GM19372 (cell line): ENCODE data around the gene GNAQ.

Experiments used
- ATAC-seq: cut with Tn5 transposase; IDR thresholded peaks from one replicate; pipeline ENCODE4 v1.9.1; 2021; ENCODE audit warnings: mild to moderate bottlenecking, low read depth, moderate library complexity; ENCODE audit not compliant: unreplicated experiment

The GNAQ gene

GRCh38 chr9:77951369-77951768 lies 80.2 kb downstream of the GNAQ start:
- no peak for ATAC-seq

GRCh38 chr9:77949751-77950436 lies 81.7 kb downstream of the GNAQ start:
- no peak for ATAC-seq

GRCh38 chr9:77947651-77948050 lies 84.0 kb downstream of the GNAQ start:
- ATAC-seq: no peak

GRCh38 chr9:77946969-77947620 lies 84.5 kb downstream of the GNAQ start:
- no peak for ATAC-seq

GRCh38 chr9:77946296-77946695 lies 85.3 kb downstream of the GNAQ start:
- no peak for ATAC-seq

GRCh38 chr9:77945798-77946197 lies 85.8 kb downstream of the GNAQ start:
- no peak for ATAC-seq

- no peak for ATAC-seq
Measured at GRCh38 chr9:77944556-77945243, 86.9 kb downstream of the GNAQ start.

GRCh38 chr9:77943057-77943456 lies 88.6 kb downstream of the GNAQ start:
- ATAC-seq: no peak

- ATAC-seq: no peak
Measured at GRCh38 chr9:77939149-77939668, 92.4 kb downstream of the GNAQ start.

- no peak for ATAC-seq
Measured at GRCh38 chr9:77938163-77938562, 93.4 kb downstream of the GNAQ start.

- ATAC-seq: no peak
Measured at GRCh38 chr9:77935974-77936373, 95.6 kb downstream of the GNAQ start.

- ATAC-seq: no peak
Measured at GRCh38 chr9:77935211-77935610, 96.4 kb downstream of the GNAQ start.

- ATAC-seq: no peak
Measured at GRCh38 chr9:77933976-77934375, 97.6 kb downstream of the GNAQ start.

- no peak for ATAC-seq
Measured at GRCh38 chr9:77933019-77933418, 98.6 kb downstream of the GNAQ start.

GRCh38 chr9:77929942-77930341 lies 101.7 kb downstream of the GNAQ start:
- no peak for ATAC-seq

- ATAC-seq: no peak
Measured at GRCh38 chr9:77927265-77927664, 104.3 kb downstream of the GNAQ start.

GRCh38 chr9:77926371-77926878 lies 105.2 kb downstream of the GNAQ start:
- no peak for ATAC-seq

- ATAC-seq: no peak
Measured at GRCh38 chr9:77922591-77922990, 109.0 kb downstream of the GNAQ start.

- ATAC-seq: no peak
Measured at GRCh38 chr9:77917800-77918199, 113.8 kb downstream of the GNAQ start.

- no peak for ATAC-seq
Measured at GRCh38 chr9:77916820-77917219, 114.8 kb downstream of the GNAQ start.

GRCh38 chr9:77916410-77916819 lies 115.2 kb downstream of the GNAQ start:
- ATAC-seq: no peak
